Loucy (cell line): ENCODE data around the gene DPYSL4.

Source experiments
- H2AFZ ChIP-seq: fragments of 200-600 bp; sonication (generic); 2 replicates; pipeline ENCODE4 v1.6.0; 2016; ENCODE audit warnings: antibody characterized with exemption, mild to moderate bottlenecking, low read length, moderate library complexity
- H3F3A ChIP-seq: fragments of 200-600 bp; 2 replicates; pipeline ENCODE4 v1.6.0; 2016; ENCODE audit warnings: antibody characterized with exemption, low read depth, mild to moderate bottlenecking
- H3K27me3 ChIP-seq: fragments of 200-600 bp; sonication (generic); 2 replicates; pipeline ENCODE4 v1.6.1; 2014; ENCODE audit warnings: low read length, mild to moderate bottlenecking; ENCODE audit not compliant: insufficient read depth, poor library complexity, severe bottlenecking
- H3K36me3 ChIP-seq: fragments of 200-600 bp; sonication (generic); 2 replicates; pipeline ENCODE4 v1.6.1; 2016; ENCODE audit warnings: low read length; ENCODE audit not compliant: insufficient read depth
- H3K4me1 ChIP-seq: fragments of 200-600 bp; sonication (generic); 2 replicates; pipeline ENCODE4 v1.5.1; 2014; ENCODE audit warnings: low read length, mild to moderate bottlenecking; ENCODE audit not compliant: insufficient read depth, poor library complexity, severe bottlenecking
- H3K4me2 ChIP-seq: fragments of 200-600 bp; sonication (generic); 2 replicates; pipeline ENCODE4 v1.6.0; 2014; ENCODE audit warnings: antibody characterized with exemption, low read length, low read depth, mild to moderate bottlenecking; ENCODE audit not compliant: poor library complexity, severe bottlenecking
- H3K4me3 ChIP-seq: fragments of 200-600 bp; sonication (generic); 2 replicates; pipeline ENCODE4 v1.5.1; 2014; ENCODE audit warnings: low read length, mild to moderate bottlenecking, mixed read lengths; ENCODE audit not compliant: poor library complexity, severe bottlenecking
- H3K79me2 ChIP-seq: fragments of 200-600 bp; sonication (generic); 2 replicates; pipeline ENCODE4 v1.6.1; 2014; ENCODE audit warnings: low read length; ENCODE audit not compliant: insufficient read depth
- H3K9ac ChIP-seq: fragments of 200-600 bp; sonication (generic); 2 replicates; pipeline ENCODE4 v1.6.0; 2014; ENCODE audit warnings: mild to moderate bottlenecking, low read depth, low read length, moderate library complexity; ENCODE audit not compliant: poor library complexity, severe bottlenecking
- H3K9me2 ChIP-seq: fragments of 200-600 bp; sonication (generic); replicated peaks from 2 replicates; pipeline ENCODE4 v1.6.1; 2016; ENCODE audit warnings: low read depth, low read length, mixed read lengths
- H3K9me3 ChIP-seq: fragments of 200-600 bp; sonication (generic); 2 replicates; pipeline ENCODE4 v1.6.1; 2014; ENCODE audit warnings: mild to moderate bottlenecking, antibody characterized with exemption, low read length, low read depth; ENCODE audit not compliant: insufficient read depth
- H4K20me1 ChIP-seq: fragments of 200-600 bp; sonication (generic); 2 replicates; pipeline ENCODE4 v1.6.0; 2014; ENCODE audit warnings: antibody characterized with exemption, low read length, mild to moderate bottlenecking; ENCODE audit not compliant: insufficient read depth, poor library complexity, severe bottlenecking
- CTCF ChIP-seq: fragments of 200-600 bp; sonication (generic); conservative IDR thresholded peaks from 2 replicates; pipeline ENCODE4 v1.5.1; 2014; ENCODE audit warnings: mild to moderate bottlenecking, antibody characterized with exemption, low read length
- EZH2phosphoT487 ChIP-seq: fragments of 200-600 bp; IDR thresholded peaks from 2 replicates; pipeline ENCODE4 v1.6.1; 2018; ENCODE audit warnings: antibody characterized with exemption, mild to moderate bottlenecking, moderate library complexity, borderline replicate concordance

Gene DPYSL4

GRCh38 chr10:132173185-132173584 is 13.6 kb upstream of the DPYSL4 start:
- no peak overlapping the region for H3K4me3 ChIP-seq
- H3K79me2 ChIP-seq, result no peaks in the 10 kb centered on the region
- H3K9ac ChIP-seq, result no peak overlapping the region
- H3K4me1 ChIP-seq, result no peaks in the 10 kb centered on the region
- H3K4me2 ChIP-seq, result no peak overlapping the region
- H3K27me3 ChIP-seq, result no peaks in the 10 kb centered on the region
- H3K9me3 ChIP-seq, result no peaks in the 10 kb centered on the region
- TF ChIP-seq CTCF (no peak), EZH2phosphoT487 (no peak)
- no peak overlapping the region for H2AFZ ChIP-seq
- H3K9me2 ChIP-seq, result no peaks in the 10 kb centered on the region
- H4K20me1 ChIP-seq, result no peaks in the 10 kb centered on the region
- no peaks in the 10 kb centered on the region for H3K36me3 ChIP-seq
- no peaks in the 10 kb centered on the region for H3F3A ChIP-seq

GRCh38 chr10:132174237-132174636 is 12.5 kb upstream of the DPYSL4 start:
- no peaks in the 10 kb centered on the region for H3K36me3 ChIP-seq
- H3K4me1 ChIP-seq, result no peaks in the 10 kb centered on the region
- H3K27me3 ChIP-seq, result no peaks in the 10 kb centered on the region
- no peaks in the 10 kb centered on the region for H3K9me2 ChIP-seq
- H3K9ac ChIP-seq, result no peak overlapping the region
- H3K79me2 ChIP-seq, result no peaks in the 10 kb centered on the region
- H3K4me2 ChIP-seq, result no peak overlapping the region
- no peak overlapping the region for H2AFZ ChIP-seq
- no peak for TF ChIP-seq EZH2phosphoT487
- no peak for TF ChIP-seq CTCF
- H4K20me1 ChIP-seq, result no peaks in the 10 kb centered on the region
- no peaks in the 10 kb centered on the region for H3F3A ChIP-seq
- H3K4me3 ChIP-seq, result no peak overlapping the region
- peaks cover 2% of the 10 kb centered on the region; the same call in 1 of the 2 replicates for H3K9me3 ChIP-seq

GRCh38 chr10:132175408-132175807 is 11.3 kb upstream of the DPYSL4 start:
- no peaks in the 10 kb centered on the region for H3K27me3 ChIP-seq
- no peaks in the 10 kb centered on the region for H3K36me3 ChIP-seq
- no peaks in the 10 kb centered on the region for H3K4me1 ChIP-seq
- no peak overlapping the region for H3K4me3 ChIP-seq
- no peaks in the 10 kb centered on the region for H3F3A ChIP-seq
- H3K9ac ChIP-seq, result no peak overlapping the region
- no peaks in the 10 kb centered on the region for H4K20me1 ChIP-seq
- peaks cover 2% of the 10 kb centered on the region; the same call in 1 of the 2 replicates for H3K9me3 ChIP-seq
- no peak overlapping the region for H2AFZ ChIP-seq
- H3K79me2 ChIP-seq, result no peaks in the 10 kb centered on the region
- TF ChIP-seq CTCF (no peak), EZH2phosphoT487 (no peak)
- H3K4me2 ChIP-seq, result no peak overlapping the region
- H3K9me2 ChIP-seq, result no peaks in the 10 kb centered on the region
